PC-9 (cell line): ENCODE data around the gene RAB4B. TPM values are rescaled to one million over a fixed set of nuclear protein-coding genes. Genes with fewer than 3 reads are reported as not detected.

Source experiments
- BruUV-seq: library from RNA; stranded (reverse); fragments of 400-500 nt; replicated peaks from 2 replicates; lab custom pipeline; 2021; lab: Mats Ljungman, UMichigan
- CTCF ChIA-PET: fragments of 300-600 bp; sonication (Branson Sonifier 250); formaldehyde crosslinking; loops from one replicate; lab custom pipeline; 2022; ENCODE audit warnings: antibody characterized with exemption; lab: Charles Lee
- POLR2A ChIA-PET: fragments of 300-600 bp; sonication (Branson Sonifier 250); formaldehyde crosslinking; loops from one replicate; lab custom pipeline; 2022; ENCODE audit warnings: antibody characterized with exemption; ENCODE audit not compliant: unreplicated experiment; lab: Charles Lee
- DNase-seq, 2 experiments: peaks; one replicate each; pipeline versions ENCODE4 v3.0.0 to v3.0.0-alpha.2; 2015 to 2022; ENCODE audit warnings: mixed read lengths in 1 of 2
- H2AFZ ChIP-seq: fragments of 200-600 bp; sonication (generic); 2 replicates; pipeline ENCODE4 v1.8.1; 2017; ENCODE audit warnings: antibody characterized with exemption
- H3F3A ChIP-seq: fragments of 200-600 bp; sonication (generic); 2 replicates; pipeline ENCODE4 v1.8.1; 2017; ENCODE audit warnings: antibody characterized with exemption, mild to moderate bottlenecking, low read depth; ENCODE audit not compliant: insufficient read depth
- H3K27ac ChIP-seq: fragments of 200-600 bp; sonication (generic); 2 replicates; pipeline ENCODE4 v1.6.1; 2016; ENCODE audit warnings: mixed run types
- H3K27me3 ChIP-seq: fragments of 200-600 bp; sonication (generic); 2 replicates; pipeline ENCODE4 v1.6.1; 2016; ENCODE audit warnings: low read depth, mixed run types; ENCODE audit not compliant: insufficient read depth
- H3K36me3 ChIP-seq: fragments of 200-600 bp; sonication (generic); 2 replicates; pipeline ENCODE4 v1.6.1; 2016; ENCODE audit warnings: low read depth, mixed run types
- H3K4me1 ChIP-seq: fragments of 200-600 bp; sonication (generic); replicated peaks from 2 replicates; pipeline ENCODE4 v1.6.1; 2016; ENCODE audit warnings: mixed run types; ENCODE audit not compliant: insufficient read depth
- H3K4me2 ChIP-seq: fragments of 200-600 bp; sonication (generic); 2 replicates; pipeline ENCODE4 v1.6.1; 2017; ENCODE audit warnings: mixed run types
- H3K4me3 ChIP-seq: fragments of 200-600 bp; sonication (generic); 2 replicates; pipeline ENCODE4 v1.6.1; 2016; ENCODE audit warnings: mixed run types
- H3K79me2 ChIP-seq: fragments of 200-600 bp; sonication (generic); 2 replicates; pipeline ENCODE4 v1.6.1; 2017; ENCODE audit warnings: low read depth, mixed run types
- H3K9me2 ChIP-seq: fragments of 200-600 bp; sonication (generic); 2 replicates; pipeline ENCODE4 v1.8.1; 2017; ENCODE audit warnings: mild to moderate bottlenecking; ENCODE audit not compliant: insufficient read depth
- H3K9me3 ChIP-seq: fragments of 200-600 bp; sonication (generic); 2 replicates; pipeline ENCODE4 v1.8.1; 2016; ENCODE audit warnings: low read depth; ENCODE audit not compliant: insufficient read depth
- H4K20me1 ChIP-seq: fragments of 200-600 bp; sonication (generic); 2 replicates; pipeline ENCODE4 v1.8.1; 2017; ENCODE audit not compliant: insufficient read depth
- CTCF ChIP-seq: fragments of 200-600 bp; sonication (generic); conservative IDR thresholded peaks from 2 replicates; pipeline ENCODE4 v1.6.1; 2017; ENCODE audit warnings: mixed run types, antibody characterized with exemption, mild to moderate bottlenecking, moderate library complexity
- EZH2 ChIP-seq: fragments of 200-600 bp; sonication (generic); IDR thresholded peaks from 2 replicates; pipeline ENCODE4 v1.8.0; 2017; ENCODE audit warnings: antibody characterized with exemption, low read depth
- intact Hi-C: fragments of 100-400 bp; cut with micrococcal nuclease; formaldehyde crosslinking; loops from one replicate; pipeline ENCODE4 v1.10.0; 2022; ENCODE audit not compliant: unreplicated experiment
- total RNA-seq: library from RNA; stranded (reverse); gene quantifications from 2 replicates; pipeline ENCODE4 v1.2.3, GENCODE V29; 2021

Gene RAB4B
- total RNA-seq, 1 experiment from 2014 or later = 22.2 TPM

- peak; percentile 82 to 86 for DNase-seq
- POLR2A ChIA-PET = interaction anchor here (0.5 to 2.6 kb wide), 15 partner anchors 20 to 1341 kb away, joined by 3 to 22 read pairs (median 9); partner anchors contain the start of genes ACTMAP, BLVRB, COQ8B and EGLN2
- peak overlapping the region; percentile 82 for H2AFZ ChIP-seq
- CTCF ChIA-PET = interaction anchor here (0.6 to 2.7 kb wide), 6 partner anchors 21 to 1702 kb away, joined by 3 to 19 read pairs (median 8); partner anchors contain the start of gene EGLN2
- no peak for TF ChIP-seq EZH2
- TF ChIP-seq CTCF = no peak
- H4K20me1 ChIP-seq = no peaks in the 10 kb centered on the region; the same call in 1 of the 2 replicates
- no peaks in the 10 kb centered on the region for H3K36me3 ChIP-seq
- no peaks in the 10 kb centered on the region for H3K27me3 ChIP-seq
- H3K79me2 ChIP-seq = no peaks in the 10 kb centered on the region
- H3F3A ChIP-seq = peaks cover 29% of the 10 kb centered on the region
- H3K4me3 ChIP-seq = peak overlapping the region; percentile 64
- H3K4me1 ChIP-seq = peaks cover 13% of the 10 kb centered on the region
- no peaks in the 10 kb centered on the region for H3K9me3 ChIP-seq
- intact Hi-C loops = loop anchor here (1.0 to 2.0 kb wide), 2 partner anchors 26 to 61 kb away; partner anchors contain the start of genes ACTMAP, COQ8B and SNRPA
- H3K9me2 ChIP-seq = no peaks in the 10 kb centered on the region
- peak overlapping the region; percentile 95 for H3K27ac ChIP-seq
- no TSS peak for BruUV-seq
- peak overlapping the region; percentile 91 for H3K4me2 ChIP-seq
Measured at GRCh38 chr19:40776932-40777644, 959 bp upstream of the RAB4B start.

DNA sequence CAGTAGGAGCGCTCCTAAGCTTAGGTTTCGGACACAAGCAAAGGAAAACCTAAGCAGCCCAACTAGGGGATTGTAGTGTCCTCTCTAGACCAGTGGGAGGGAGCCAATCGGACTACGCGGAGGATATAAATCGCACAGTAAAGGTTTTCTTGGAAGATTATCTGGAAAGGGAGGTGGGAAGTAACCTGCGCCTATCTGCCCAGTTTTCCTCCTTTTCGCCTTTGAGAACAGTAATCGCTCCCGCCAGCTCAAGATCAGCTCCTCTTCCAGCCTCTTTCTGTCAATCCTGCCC lies 456 bp upstream of the RAB4B start:
- peaks cover 29% of the 10 kb centered on the region for H3F3A ChIP-seq
- intact Hi-C loops = loop anchor here (1.0 to 2.0 kb wide), 2 partner anchors 27 to 61 kb away; partner anchors contain the start of genes ACTMAP, COQ8B and SNRPA
- no peaks in the 10 kb centered on the region for H3K36me3 ChIP-seq
- H3K4me2 ChIP-seq = peak overlapping the region; percentile 91
- H3K27me3 ChIP-seq = no peaks in the 10 kb centered on the region
- peaks cover 13% of the 10 kb centered on the region for H3K4me1 ChIP-seq
- H3K27ac ChIP-seq = peak overlapping the region; percentile 95
- no peaks in the 10 kb centered on the region for H3K79me2 ChIP-seq
- H3K9me2 ChIP-seq = no peaks in the 10 kb centered on the region
- H2AFZ ChIP-seq = peak overlapping the region; percentile 82
- peak overlapping the region; percentile 64 for H3K4me3 ChIP-seq
- H4K20me1 ChIP-seq = no peaks in the 10 kb centered on the region; the same call in 1 of the 2 replicates
- ChIA-PET POLR2A (interaction anchor here (0.5 to 2.6 kb wide), 18 partner anchors 20 to 1342 kb away, joined by 3 to 33 read pairs (median 9); partner anchors contain the start of genes ACTMAP, BLVRB, COQ8B and EGLN2), CTCF (interaction anchor here (0.6 to 2.7 kb wide), 5 partner anchors 21 to 1703 kb away, joined by 3 to 11 read pairs (median 3); partner anchors contain the start of gene EGLN2)
- H3K9me3 ChIP-seq = no peaks in the 10 kb centered on the region
- BruUV-seq = TSS peak; percentile 95
- TF ChIP-seq CTCF (no peak; the same call in 1 of the 2 replicates), EZH2 (no peak)
- DNase-seq = no peak

DNA sequence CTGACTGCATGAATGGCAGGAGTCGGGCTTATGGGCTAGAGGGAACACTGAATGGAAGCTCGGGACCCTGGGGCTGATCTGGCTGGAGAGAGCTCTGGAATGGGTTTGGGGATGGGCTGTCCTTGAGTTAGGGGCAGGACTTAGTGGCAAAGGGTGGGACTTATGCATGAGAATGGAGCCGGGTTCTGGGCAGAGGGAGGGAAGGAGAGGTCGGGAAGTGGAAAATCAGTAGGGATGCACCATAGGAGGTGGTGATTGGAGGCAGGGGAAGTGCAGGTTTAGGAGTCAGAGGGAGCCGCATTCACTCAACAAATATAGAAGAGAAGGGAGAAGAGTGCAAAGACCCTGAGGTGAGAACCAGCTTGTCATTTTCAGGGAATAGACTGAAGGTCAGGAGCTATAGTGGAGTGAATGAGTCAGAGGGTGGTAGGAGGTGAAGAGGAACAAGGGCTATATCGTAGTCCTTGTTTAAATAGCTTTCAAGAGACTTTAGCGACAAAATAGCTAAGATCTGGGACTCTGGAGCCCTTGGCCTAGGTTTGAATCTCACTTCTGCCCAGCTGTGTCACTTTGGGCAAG lies 748 bp downstream of the RAB4B start:
- H3K4me2 ChIP-seq = peak overlapping the region; percentile 91
- H3K27ac ChIP-seq = peak overlapping the region; percentile 95
- H3F3A ChIP-seq = peaks cover 29% of the 10 kb centered on the region
- no peaks in the 10 kb centered on the region for H3K79me2 ChIP-seq
- H3K9me3 ChIP-seq = no peaks in the 10 kb centered on the region
- ChIA-PET POLR2A (interaction anchor here (0.7 to 2.6 kb wide), 8 partner anchors 20 to 485 kb away, joined by 4 to 22 read pairs (median 6); partner anchors contain the start of genes ACTMAP, AXL, BLVRB and COQ8B), CTCF (interaction anchor here (0.8 to 2.7 kb wide), 3 partner anchors 20 to 366 kb away, joined by 3 to 11 read pairs (median 3); partner anchors contain the start of gene EGLN2)
- intact Hi-C loops = loop anchor here (1.0 kb wide), 1 partner anchor 20 kb away; no protein-coding TSS in a partner anchor
- no TSS peak for BruUV-seq
- no peaks in the 10 kb centered on the region for H3K27me3 ChIP-seq
- DNase-seq = peak in 1 of 2 experiments; percentile 50
- peak overlapping the region; percentile 64 for H3K4me3 ChIP-seq
- TF ChIP-seq EZH2 = no peak
- TF ChIP-seq CTCF = no peak
- H3K36me3 ChIP-seq = no peaks in the 10 kb centered on the region
- H3K9me2 ChIP-seq = no peaks in the 10 kb centered on the region
- H2AFZ ChIP-seq = peak overlapping the region; percentile 66; the same call in 1 of the 2 replicates
- no peaks in the 10 kb centered on the region; the same call in 1 of the 2 replicates for H4K20me1 ChIP-seq
- H3K4me1 ChIP-seq = peaks cover 13% of the 10 kb centered on the region
